ENCODE measurements around the gene ZNF827.
"Not testable (repeated sequence)": the region's sequence is repeated elsewhere in the genome, so short reads cannot be mapped to it uniquely, and the experiment has no call there.

Gene ZNF827

GRCh38 chr4:145865274-145865941 is 73.2 kb downstream of the ZNF827 start:
- no peak for DNase-seq (ENCODE audit: low read depth)

- DNase-seq (ENCODE audit: low read depth) = no peak
Measured at GRCh38 chr4:145863191-145863590, 75.4 kb downstream of the ZNF827 start.

- no peak for DNase-seq (ENCODE audit: low read depth)
Measured at GRCh38 chr4:145861336-145862318, 77.0 kb downstream of the ZNF827 start.

- DNase-seq (ENCODE audit: low read depth) = no peak
Measured at GRCh38 chr4:145860897-145861296, 77.7 kb downstream of the ZNF827 start.

GRCh38 chr4:145860446-145860845 is 78.2 kb downstream of the ZNF827 start:
- no peak for DNase-seq (ENCODE audit: low read depth)

- DNase-seq (ENCODE audit: low read depth) = no peak
Measured at GRCh38 chr4:145859926-145860325, 78.7 kb downstream of the ZNF827 start.

GRCh38 chr4:145859426-145859825 is 79.2 kb downstream of the ZNF827 start:
- no peak for DNase-seq (ENCODE audit: low read depth)

- DNase-seq (ENCODE audit: low read depth) = no peak
Measured at GRCh38 chr4:145852256-145852839, 86.3 kb downstream of the ZNF827 start.

- DNase-seq (ENCODE audit: low read depth) = no peak
Measured at GRCh38 chr4:145851511-145852201, 87.0 kb downstream of the ZNF827 start.

- no peak for DNase-seq (ENCODE audit: low read depth)
Measured at GRCh38 chr4:145847764-145848163, 90.9 kb downstream of the ZNF827 start.

- DNase-seq (ENCODE audit: low read depth) = no peak
Measured at GRCh38 chr4:145845118-145845517, 93.5 kb downstream of the ZNF827 start.

- DNase-seq (ENCODE audit: low read depth) = no peak
Measured at GRCh38 chr4:145843639-145844038, 95.0 kb downstream of the ZNF827 start.

GRCh38 chr4:145843148-145843547 is 95.5 kb downstream of the ZNF827 start:
- no peak for DNase-seq (ENCODE audit: low read depth)

- DNase-seq (ENCODE audit: low read depth) = no peak
Measured at GRCh38 chr4:145842224-145842887, 96.3 kb downstream of the ZNF827 start.

GRCh38 chr4:145840801-145841200 is 97.8 kb downstream of the ZNF827 start:
- DNase-seq (ENCODE audit: low read depth) = no peak

- no peak for DNase-seq (ENCODE audit: low read depth)
Measured at GRCh38 chr4:145840162-145840768, 98.4 kb downstream of the ZNF827 start.

GRCh38 chr4:145839151-145839550 is 99.5 kb downstream of the ZNF827 start:
- DNase-seq (ENCODE audit: low read depth) = no peak

- not testable (repeated sequence) for DNase-seq (ENCODE audit: low read depth)
Measured at GRCh38 chr4:145832384-145832783, 106.2 kb downstream of the ZNF827 start.

- no peak for DNase-seq (ENCODE audit: low read depth)
Measured at GRCh38 chr4:145830699-145831098, 107.9 kb downstream of the ZNF827 start.

- DNase-seq (ENCODE audit: low read depth) = no peak
Measured at GRCh38 chr4:145829629-145830395, 108.8 kb downstream of the ZNF827 start.

Measured in T-helper 22 cell (primary cell).